Caco-2 (cell line): ENCODE results near the gene THADA. TPM values are rescaled to one million over a fixed set of nuclear protein-coding genes. Genes with fewer than 3 reads are reported as not detected.

Experiments used
- BruUV-seq: library from RNA; stranded (reverse); fragments of 400-500 nt; replicated peaks from 2 replicates; lab custom pipeline; 2021; lab: Mats Ljungman, UMichigan
- CTCF ChIA-PET: fragments of 300-600 bp; sonication (Branson Sonifier 250); formaldehyde crosslinking; loops from one replicate; lab custom pipeline; 2022; ENCODE audit warnings: antibody characterized with exemption; lab: Charles Lee
- POLR2A ChIA-PET: fragments of 300-600 bp; sonication (Branson Sonifier 250); formaldehyde crosslinking; loops from one replicate; lab custom pipeline; 2022; ENCODE audit warnings: antibody characterized with exemption; lab: Charles Lee
- DNase-seq, 2 experiments: peaks; one replicate each; pipeline versions ENCODE4 v3.0.0 to v3.0.0-alpha.2; 2020 to 2022
- H3K27me3 ChIP-seq: replicated peaks from 2 replicates; pipeline ENCODE4 v1.6.0; 2011; ENCODE audit warnings: low read length; ENCODE audit not compliant: control insufficient read depth, insufficient read depth
- H3K36me3 ChIP-seq: 2 replicates; pipeline ENCODE4 v1.5.1; 2011; ENCODE audit warnings: low read length; ENCODE audit not compliant: control insufficient read depth, insufficient read depth
- H3K4me1 ChIP-seq: fragments of 250-450 bp; sonication (Bioruptor Pico); 2 replicates; pipeline ENCODE4 v1.5.1; 2020; ENCODE audit warnings: mild to moderate bottlenecking
- H3K4me3 ChIP-seq: 2 replicates; pipeline ENCODE4 v1.5.1; 2011; ENCODE audit warnings: low read depth, mild to moderate bottlenecking, control low read depth, low read length
- H3K9me3 ChIP-seq: fragments of 250-450 bp; sonication (Bioruptor Pico); 2 replicates; pipeline ENCODE4 v1.5.1; 2020; ENCODE audit warnings: mild to moderate bottlenecking, moderate library complexity
- H3K27ac Mint-ChIP-seq: one replicate; pipeline ENCODE4 v1.8.0; 2022; ENCODE audit warnings: mixed read lengths; ENCODE audit not compliant: unreplicated experiment
- H3K27me3 Mint-ChIP-seq: one replicate; pipeline ENCODE4 v1.8.0; 2022; ENCODE audit warnings: mixed read lengths; ENCODE audit not compliant: insufficient read depth, unreplicated experiment
- H3K36me3 Mint-ChIP-seq: one replicate; pipeline ENCODE4 v1.8.0; 2022; ENCODE audit warnings: mild to moderate bottlenecking, mixed read lengths; ENCODE audit not compliant: insufficient read depth, unreplicated experiment
- H3K4me1 Mint-ChIP-seq: one replicate; pipeline ENCODE4 v1.8.0; 2022; ENCODE audit warnings: low read depth, mixed read lengths; ENCODE audit not compliant: unreplicated experiment
- H3K4me3 Mint-ChIP-seq: one replicate; pipeline ENCODE4 v1.8.0; 2022; ENCODE audit warnings: mild to moderate bottlenecking, moderate library complexity, mixed read lengths; ENCODE audit not compliant: unreplicated experiment
- H3K9me3 Mint-ChIP-seq: one replicate; pipeline ENCODE4 v1.8.0; 2022; ENCODE audit warnings: mixed read lengths; ENCODE audit not compliant: unreplicated experiment
- intact Hi-C: fragments of 100-400 bp; cut with micrococcal nuclease; formaldehyde crosslinking; loops from one replicate; pipeline ENCODE4 v1.10.0; 2022; ENCODE audit not compliant: unreplicated experiment
- total RNA-seq: library from RNA; stranded (reverse); gene quantifications from 2 replicates; pipeline ENCODE4 v1.2.3, GENCODE V29; 2022
- TF ChIP-seq, protein P1 (sequence below), 2 experiments: fragments of 200-600 bp in 1 of 2; IDR thresholded peaks; 1 replicate in 1 of 2; 2 replicates in 1 of 2; pipeline versions ENCODE4 v1.5.1 to v1.8.0; 2011 to 2022; ENCODE audit warnings: antibody characterized with exemption in 1 of 2, control low read depth in 1 of 2, inconsistent platforms in 1 of 2, low read depth in 1 of 2, low read length in 1 of 2, mild to moderate bottlenecking in 1 of 2, moderate library complexity in 1 of 2; ENCODE audit not compliant: insufficient read depth in 1 of 2, severe bottlenecking in 1 of 2, unreplicated experiment in 1 of 2

Gene THADA
- total RNA-seq, 1 experiment from 2014 or later = 33.8 TPM

DNA sequence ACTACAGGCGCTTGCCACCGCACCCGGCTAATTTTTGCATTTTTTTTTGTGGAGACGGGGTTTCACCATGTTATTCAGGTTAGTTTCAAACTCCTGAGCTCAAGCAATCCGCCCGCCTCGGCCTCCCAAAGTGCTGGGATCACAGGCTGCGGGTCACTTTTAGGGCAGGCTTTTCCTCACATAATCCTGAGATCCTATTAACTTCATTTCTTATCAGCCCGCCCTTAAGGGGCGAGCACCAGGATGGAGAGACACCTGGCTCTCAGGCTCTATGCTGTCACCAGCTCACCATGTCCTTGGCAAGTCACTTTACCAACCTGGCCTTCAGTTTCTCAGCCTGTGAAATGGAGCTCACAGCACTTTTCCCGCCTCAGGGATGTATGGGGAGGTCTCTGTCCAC, 392.5 kb downstream of the THADA start:
- Mint-ChIP-seq H3K36me3 (no peaks in the 10 kb centered on the region), H3K4me1 (peaks cover 11% of the 10 kb centered on the region), H3K27me3 (no peaks in the 10 kb centered on the region), H3K27ac (no peak overlapping the region), H3K9me3 (no peaks in the 10 kb centered on the region), H3K4me3 (no peak overlapping the region)
- Histone ChIP-seq H3K36me3 (no peaks in the 10 kb centered on the region), H3K9me3 (no peaks in the 10 kb centered on the region), H3K4me1 (peaks cover 20% of the 10 kb centered on the region), H3K4me3 (no peak overlapping the region), H3K27me3 (no peaks in the 10 kb centered on the region)
- TF ChIP-seq, protein P1, sequence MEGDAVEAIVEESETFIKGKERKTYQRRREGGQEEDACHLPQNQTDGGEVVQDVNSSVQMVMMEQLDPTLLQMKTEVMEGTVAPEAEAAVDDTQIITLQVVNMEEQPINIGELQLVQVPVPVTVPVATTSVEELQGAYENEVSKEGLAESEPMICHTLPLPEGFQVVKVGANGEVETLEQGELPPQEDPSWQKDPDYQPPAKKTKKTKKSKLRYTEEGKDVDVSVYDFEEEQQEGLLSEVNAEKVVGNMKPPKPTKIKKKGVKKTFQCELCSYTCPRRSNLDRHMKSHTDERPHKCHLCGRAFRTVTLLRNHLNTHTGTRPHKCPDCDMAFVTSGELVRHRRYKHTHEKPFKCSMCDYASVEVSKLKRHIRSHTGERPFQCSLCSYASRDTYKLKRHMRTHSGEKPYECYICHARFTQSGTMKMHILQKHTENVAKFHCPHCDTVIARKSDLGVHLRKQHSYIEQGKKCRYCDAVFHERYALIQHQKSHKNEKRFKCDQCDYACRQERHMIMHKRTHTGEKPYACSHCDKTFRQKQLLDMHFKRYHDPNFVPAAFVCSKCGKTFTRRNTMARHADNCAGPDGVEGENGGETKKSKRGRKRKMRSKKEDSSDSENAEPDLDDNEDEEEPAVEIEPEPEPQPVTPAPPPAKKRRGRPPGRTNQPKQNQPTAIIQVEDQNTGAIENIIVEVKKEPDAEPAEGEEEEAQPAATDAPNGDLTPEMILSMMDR (IDR thresholded peaks at IDR 0.05; ENCODE audit: insufficient read depth in 1 of 2, low read depth in 1 of 2, low read length in 1 of 2, severe bottlenecking in 1 of 2, unreplicated experiment in 1 of 2) = no peak
- intact Hi-C loops = no loop called here
- ChIA-PET POLR2A (no interaction called here), CTCF (no interaction called here)
- no TSS peak for BruUV-seq
- no peak for DNase-seq

DNA sequence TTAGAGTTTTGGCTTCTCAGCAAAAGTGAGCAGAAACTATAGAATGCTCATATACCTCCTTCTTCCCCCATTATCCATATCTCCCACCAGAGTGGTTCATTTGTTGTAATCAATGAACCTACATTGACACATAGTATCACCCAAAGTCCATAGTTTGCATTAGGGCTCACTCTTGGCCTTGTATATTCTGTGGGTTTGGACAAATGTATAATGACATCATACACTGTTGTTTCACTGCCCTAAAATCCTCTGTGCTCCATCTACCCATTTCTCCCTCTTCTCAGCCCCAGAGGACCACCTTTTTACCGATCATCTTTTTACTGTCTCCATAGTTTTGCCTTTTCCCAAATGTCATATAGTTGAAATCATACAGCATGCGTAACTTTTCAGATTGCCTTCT, 393.5 kb downstream of the THADA start:
- Mint-ChIP-seq H3K4me3 (no peak overlapping the region), H3K9me3 (no peaks in the 10 kb centered on the region), H3K36me3 (peaks cover 3% of the 10 kb centered on the region), H3K4me1 (peaks cover 16% of the 10 kb centered on the region), H3K27ac (no peak overlapping the region), H3K27me3 (no peaks in the 10 kb centered on the region)
- TF ChIP-seq, protein P1 (IDR thresholded peaks at IDR 0.05; ENCODE audit: insufficient read depth in 1 of 2, low read depth in 1 of 2, low read length in 1 of 2, severe bottlenecking in 1 of 2, unreplicated experiment in 1 of 2) = no peak
- Histone ChIP-seq H3K27me3 (no peaks in the 10 kb centered on the region), H3K36me3 (no peaks in the 10 kb centered on the region), H3K9me3 (no peaks in the 10 kb centered on the region), H3K4me1 (peaks cover 29% of the 10 kb centered on the region), H3K4me3 (no peak overlapping the region)
- no TSS peak for BruUV-seq
- no peak for DNase-seq
- intact Hi-C loops = no loop called here
- CTCF ChIA-PET = interaction anchor here (0.7 to 1.3 kb wide), 2 partner anchors 20 to 178 kb away, joined by 3 read pairs; no protein-coding TSS in a partner anchor
- POLR2A ChIA-PET = interaction anchor here (0.6 to 1.0 kb wide), 3 partner anchors 10 to 966 kb away, joined by 3 read pairs; partner anchors contain the start of gene PPM1B

DNA sequence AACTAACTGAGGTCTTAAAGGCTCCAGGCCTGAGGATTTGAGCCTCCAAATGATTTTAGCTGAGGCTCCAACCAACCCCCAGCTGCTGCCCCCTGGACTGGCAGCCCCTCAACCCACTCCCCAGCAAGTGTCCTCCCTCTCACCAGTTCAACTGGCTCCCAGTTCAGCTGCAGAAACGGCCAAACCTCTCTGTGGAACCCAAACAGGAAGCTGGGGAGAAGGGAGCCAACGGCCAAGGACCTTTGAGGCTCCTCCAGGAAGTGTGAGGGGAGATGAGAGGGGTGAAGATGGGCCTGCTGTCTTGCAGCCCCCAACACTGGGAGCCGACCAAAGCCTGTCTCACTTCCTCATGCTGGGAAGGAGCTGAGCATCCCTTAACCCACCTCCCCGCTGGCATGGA, 394.3 kb downstream of the THADA start:
- ChIA-PET CTCF (interaction anchor here (1.3 kb wide), 1 partner anchor 177 kb away, joined by 3 read pairs; no protein-coding TSS in a partner anchor), POLR2A (interaction anchor here (1.0 kb wide), 1 partner anchor 39 kb away, joined by 3 read pairs; no protein-coding TSS in a partner anchor)
- Mint-ChIP-seq H3K4me3 (no peak overlapping the region), H3K4me1 (peaks cover 24% of the 10 kb centered on the region), H3K36me3 (peaks cover 11% of the 10 kb centered on the region), H3K27ac (no peak overlapping the region), H3K27me3 (no peaks in the 10 kb centered on the region), H3K9me3 (no peaks in the 10 kb centered on the region)
- no peaks in the 10 kb centered on the region for H3K9me3 ChIP-seq
- H3K4me3 ChIP-seq = no peak overlapping the region
- peaks cover 37% of the 10 kb centered on the region for H3K4me1 ChIP-seq
- no TSS peak for BruUV-seq
- H3K27me3 ChIP-seq = no peaks in the 10 kb centered on the region
- no peaks in the 10 kb centered on the region for H3K36me3 ChIP-seq
- TF ChIP-seq, protein P1 (IDR thresholded peaks at IDR 0.05; ENCODE audit: insufficient read depth in 1 of 2, low read depth in 1 of 2, low read length in 1 of 2, severe bottlenecking in 1 of 2, unreplicated experiment in 1 of 2) = no peak
- intact Hi-C loops = no loop called here
- no peak for DNase-seq
